Measurements from ENCODE around the gene ARID3C.

ARID3C gene

DNA sequence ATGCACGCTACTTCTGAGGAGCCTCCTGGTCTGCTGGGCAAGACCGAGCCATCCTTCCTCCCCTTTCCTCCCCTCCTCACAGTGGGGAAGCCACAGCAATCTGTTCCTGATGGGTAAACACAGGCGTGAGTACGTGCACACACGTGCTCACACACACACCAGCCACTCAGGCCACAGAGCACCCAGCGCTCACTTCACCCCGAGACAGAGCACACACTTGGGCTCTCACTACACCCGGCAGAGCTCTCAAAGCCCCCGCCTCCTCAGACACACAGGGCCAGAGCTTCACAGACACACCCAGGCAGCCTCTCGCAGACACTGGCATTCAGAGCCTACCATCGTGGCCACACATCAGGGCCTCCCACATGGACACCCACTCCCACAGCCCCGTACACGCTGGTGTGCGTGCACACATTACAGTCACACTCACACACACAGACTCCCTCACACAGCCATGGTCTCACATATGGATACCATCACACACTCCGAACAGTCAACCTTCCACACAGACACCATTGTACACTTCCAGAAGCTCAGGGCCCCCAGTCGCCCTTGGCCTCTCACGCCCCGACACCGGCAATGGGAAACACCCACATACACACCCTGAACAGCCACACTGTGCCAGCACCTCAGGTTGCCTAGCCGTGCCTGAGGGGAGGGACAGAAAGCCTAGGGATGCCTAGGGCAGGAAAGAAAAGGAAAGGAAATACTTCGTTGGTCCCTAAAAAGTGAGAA is 52.8 kb downstream of the ARID3C start:
- Histone ChIP-seq H3K4me1 (ENCODE audit: control insufficient read depth, insufficient read depth, low read length) (peaks cover 14% of the 10 kb centered on the region), H3K4me3 (ENCODE audit: low read length) (no peak overlapping the region), H3K9me3 (ENCODE audit: control insufficient read depth, low read length) (no peaks in the 10 kb centered on the region), H3K27me3 (ENCODE audit: control insufficient read depth, insufficient read depth, low read length) (peaks cover 64% of the 10 kb centered on the region), H3K9ac (ENCODE audit: low read length) (no peak overlapping the region), H3K36me3 (ENCODE audit: control insufficient read depth, insufficient read depth, low read length) (no peaks in the 10 kb centered on the region)

DNA sequence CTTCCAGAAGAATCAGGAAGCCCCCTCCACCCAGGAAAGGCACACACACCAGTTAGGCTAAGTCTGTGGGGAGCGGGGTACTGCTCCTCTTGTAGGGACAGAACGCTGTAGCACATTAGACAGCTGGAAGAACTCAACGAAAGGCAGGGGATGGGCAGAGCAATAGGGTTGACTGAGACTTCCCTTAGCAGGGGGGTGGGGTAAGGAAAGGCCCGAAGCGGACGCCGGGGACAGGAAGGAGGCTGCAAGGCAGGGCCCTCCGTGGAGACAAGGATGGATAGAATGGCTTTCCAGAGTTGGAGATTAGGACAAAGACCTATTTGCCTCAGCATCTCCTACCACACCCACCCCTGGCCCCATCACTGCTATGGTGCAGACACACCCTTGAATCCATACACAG is 53.6 kb downstream of the ARID3C start:
- no peak overlapping the region for H3K4me3 ChIP-seq (ENCODE audit: low read length)
- no peaks in the 10 kb centered on the region for H3K36me3 ChIP-seq (ENCODE audit: control insufficient read depth, insufficient read depth, low read length)
- no peaks in the 10 kb centered on the region for H3K9me3 ChIP-seq (ENCODE audit: control insufficient read depth, low read length)
- peaks cover 14% of the 10 kb centered on the region for H3K4me1 ChIP-seq (ENCODE audit: control insufficient read depth, insufficient read depth, low read length)
- H3K27me3 ChIP-seq (ENCODE audit: control insufficient read depth, insufficient read depth, low read length) = peaks cover 56% of the 10 kb centered on the region
- no peak overlapping the region for H3K9ac ChIP-seq (ENCODE audit: low read length)

- H3K27me3 ChIP-seq (ENCODE audit: control insufficient read depth, insufficient read depth, low read length) = peaks cover 53% of the 10 kb centered on the region
- H3K36me3 ChIP-seq (ENCODE audit: control insufficient read depth, insufficient read depth, low read length) = no peaks in the 10 kb centered on the region
- no peak overlapping the region for H3K4me3 ChIP-seq (ENCODE audit: low read length)
- H3K4me1 ChIP-seq (ENCODE audit: control insufficient read depth, insufficient read depth, low read length) = peaks cover 14% of the 10 kb centered on the region
- H3K9me3 ChIP-seq (ENCODE audit: control insufficient read depth, low read length) = no peaks in the 10 kb centered on the region
- no peak overlapping the region for H3K9ac ChIP-seq (ENCODE audit: low read length)
Observed at GRCh38 chr9:34574571-34574970, 54.3 kb downstream of the ARID3C start.

DNA sequence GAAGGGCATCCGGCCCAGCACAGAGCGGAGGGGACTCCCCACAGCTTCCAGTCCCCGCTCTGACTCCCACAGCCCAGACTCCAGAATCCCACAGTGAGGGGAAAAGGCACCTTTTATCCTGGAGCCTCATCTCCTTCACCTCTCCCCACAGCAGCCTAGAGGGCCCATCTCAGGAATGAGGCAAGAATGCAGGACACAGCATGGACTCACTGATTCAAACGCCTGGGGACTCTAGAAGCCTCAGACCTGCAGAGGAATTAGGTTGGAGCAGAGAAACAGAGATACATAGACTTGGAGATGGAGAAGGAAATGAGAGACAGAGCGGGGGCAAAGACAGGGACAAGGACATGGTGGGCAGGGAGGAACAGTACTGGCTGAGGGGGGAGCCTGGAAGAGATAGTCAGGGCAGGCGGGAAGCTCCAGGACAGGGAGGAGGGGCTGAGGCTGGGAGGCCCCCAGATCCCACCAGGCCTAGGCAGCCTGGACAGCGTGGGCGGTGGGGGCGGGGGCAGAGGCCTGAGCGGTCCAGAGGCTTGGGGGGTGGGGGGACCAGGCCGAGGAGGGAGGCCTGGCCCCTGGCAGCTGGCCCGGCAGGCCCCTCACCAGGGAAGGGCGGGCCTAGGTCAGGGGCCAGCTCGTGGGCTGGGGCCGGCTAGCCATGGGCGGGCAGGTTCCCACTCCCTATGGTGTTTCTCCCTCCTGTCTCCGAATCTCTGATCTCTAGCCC is 55.1 kb downstream of the ARID3C start:
- H3K27me3 ChIP-seq (ENCODE audit: control insufficient read depth, insufficient read depth, low read length) = peaks cover 45% of the 10 kb centered on the region
- no peak overlapping the region for H3K4me3 ChIP-seq (ENCODE audit: low read length)
- peaks cover 8% of the 10 kb centered on the region for H3K4me1 ChIP-seq (ENCODE audit: control insufficient read depth, insufficient read depth, low read length)

DNA sequence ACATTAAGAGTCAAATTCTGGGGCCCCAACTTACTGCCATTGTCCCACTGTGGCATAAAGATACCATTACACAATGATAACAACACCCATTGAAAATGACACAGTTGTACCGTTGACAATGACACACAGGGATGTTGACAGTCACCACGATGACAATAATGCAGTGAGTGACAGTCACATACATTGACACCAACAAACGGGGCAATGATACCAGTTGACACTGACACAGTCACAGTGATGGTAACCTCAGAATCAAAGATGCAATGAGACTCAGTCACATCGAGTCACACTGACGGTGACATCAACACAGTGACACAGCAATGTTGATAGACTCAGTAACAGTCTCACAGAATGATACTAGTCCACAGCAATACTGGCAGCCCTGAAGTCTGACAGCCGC is 56.2 kb downstream of the ARID3C start:
- Histone ChIP-seq H3K4me3 (ENCODE audit: low read length) (no peak overlapping the region), H3K9me3 (ENCODE audit: control insufficient read depth, low read length) (no peaks in the 10 kb centered on the region), H3K36me3 (ENCODE audit: control insufficient read depth, insufficient read depth, low read length) (no peaks in the 10 kb centered on the region), H3K9ac (ENCODE audit: low read length) (no peak overlapping the region), H3K4me1 (ENCODE audit: control insufficient read depth, insufficient read depth, low read length) (peaks cover 8% of the 10 kb centered on the region), H3K27me3 (ENCODE audit: control insufficient read depth, insufficient read depth, low read length) (peaks cover 45% of the 10 kb centered on the region)

More for the DNA sequence above, 55.1 kb downstream of the ARID3C start:
- no peak overlapping the region for H3K9ac ChIP-seq (ENCODE audit: low read length)
- H3K9me3 ChIP-seq (ENCODE audit: control insufficient read depth, low read length) = no peaks in the 10 kb centered on the region
- no peaks in the 10 kb centered on the region for H3K36me3 ChIP-seq (ENCODE audit: control insufficient read depth, insufficient read depth, low read length)

DNA sequence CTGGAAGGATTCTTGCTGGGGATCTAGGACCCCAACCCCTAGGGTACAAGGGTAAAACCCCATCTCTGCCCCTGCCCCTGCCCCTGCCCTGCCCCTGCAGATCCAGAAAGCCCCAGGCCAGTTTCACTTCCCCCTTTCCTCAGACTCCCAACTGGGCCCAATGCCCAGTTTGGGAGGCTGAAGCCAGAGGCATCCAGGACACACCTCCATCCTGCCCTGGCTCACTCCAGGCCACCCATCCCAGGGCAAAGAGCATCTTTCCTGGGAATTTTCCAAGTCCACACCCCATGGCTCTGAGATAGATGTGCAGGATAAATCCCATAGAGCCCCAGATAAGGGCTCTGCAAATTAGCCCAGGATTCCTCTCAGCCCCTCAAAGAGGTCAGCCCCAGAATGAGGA is 56.8 kb downstream of the ARID3C start:
- Histone ChIP-seq H3K36me3 (ENCODE audit: control insufficient read depth, insufficient read depth, low read length) (no peaks in the 10 kb centered on the region), H3K9ac (ENCODE audit: low read length) (no peak overlapping the region), H3K9me3 (ENCODE audit: control insufficient read depth, low read length) (no peaks in the 10 kb centered on the region), H3K27me3 (ENCODE audit: control insufficient read depth, insufficient read depth, low read length) (peaks cover 45% of the 10 kb centered on the region), H3K4me1 (ENCODE audit: control insufficient read depth, insufficient read depth, low read length) (peaks cover 8% of the 10 kb centered on the region), H3K4me3 (ENCODE audit: low read length) (no peak overlapping the region)

GRCh38 chr9:34571481-34571810 is 57.4 kb downstream of the ARID3C start:
- H3K4me1 ChIP-seq (ENCODE audit: control insufficient read depth, insufficient read depth, low read length) = peaks cover 8% of the 10 kb centered on the region
- H3K27me3 ChIP-seq (ENCODE audit: control insufficient read depth, insufficient read depth, low read length) = peaks cover 43% of the 10 kb centered on the region
- no peak overlapping the region for H3K4me3 ChIP-seq (ENCODE audit: low read length)
- H3K9me3 ChIP-seq (ENCODE audit: control insufficient read depth, low read length) = no peaks in the 10 kb centered on the region
- H3K9ac ChIP-seq (ENCODE audit: low read length) = no peak overlapping the region
- H3K36me3 ChIP-seq (ENCODE audit: control insufficient read depth, insufficient read depth, low read length) = no peaks in the 10 kb centered on the region
